Neuron (in vitro differentiated cells): ENCODE measurements around the gene PDLIM4.

Source experiments
- H2AFZ ChIP-seq: one replicate; pipeline ENCODE4 v1.6.1; 2013; ENCODE audit warnings: low read depth, mild to moderate bottlenecking, inconsistent platforms, low read length, moderate library complexity
- H3K27me3 ChIP-seq: one replicate; pipeline ENCODE4 v1.6.1; 2013; ENCODE audit warnings: low read length; ENCODE audit not compliant: insufficient read depth
- H3K36me3 ChIP-seq: one replicate; pipeline ENCODE4 v1.6.1; 2013; ENCODE audit warnings: low read length; ENCODE audit not compliant: insufficient read depth
- H3K4me1 ChIP-seq: one replicate; pipeline ENCODE4 v1.6.1; 2013; ENCODE audit warnings: low read length; ENCODE audit not compliant: insufficient read depth
- H3K4me3 ChIP-seq: 2 replicates; pipeline ENCODE4 v1.5.1; 2013; ENCODE audit warnings: mild to moderate bottlenecking, low read length, moderate library complexity
- H3K9me3 ChIP-seq: one replicate; pipeline ENCODE4 v1.6.1; 2013; ENCODE audit warnings: low read length

The PDLIM4 gene

GRCh38 chr5:132280371-132281240, 23.1 kb downstream of the PDLIM4 start:
- Histone ChIP-seq H3K9me3 (no peaks in the 10 kb centered on the region), H3K36me3 (no peaks in the 10 kb centered on the region), H2AFZ (no peak overlapping the region), H3K4me1 (peaks cover 11% of the 10 kb centered on the region), H3K27me3 (peaks cover 3% of the 10 kb centered on the region), H3K4me3 (no peak overlapping the region)

GRCh38 chr5:132281856-132282614, 24.5 kb downstream of the PDLIM4 start:
- H3K4me3 ChIP-seq, result no peak overlapping the region

GRCh38 chr5:132283423-132284043, 26.0 kb downstream of the PDLIM4 start:
- Histone ChIP-seq H2AFZ (no peak overlapping the region), H3K9me3 (no peaks in the 10 kb centered on the region), H3K4me1 (peaks cover 1% of the 10 kb centered on the region), H3K27me3 (peaks cover 3% of the 10 kb centered on the region), H3K4me3 (no peak overlapping the region), H3K36me3 (no peaks in the 10 kb centered on the region)

More at GRCh38 chr5:132281856-132282614, 24.5 kb downstream of the PDLIM4 start:
- Histone ChIP-seq H2AFZ (no peak overlapping the region), H3K27me3 (peaks cover 3% of the 10 kb centered on the region), H3K9me3 (no peaks in the 10 kb centered on the region), H3K4me1 (peaks cover 11% of the 10 kb centered on the region), H3K36me3 (no peaks in the 10 kb centered on the region)

- no peak overlapping the region for H2AFZ ChIP-seq
- H3K9me3 ChIP-seq, result no peaks in the 10 kb centered on the region
- no peaks in the 10 kb centered on the region for H3K36me3 ChIP-seq
- no peaks in the 10 kb centered on the region for H3K4me1 ChIP-seq
- H3K27me3 ChIP-seq, result peaks cover 3% of the 10 kb centered on the region
- H3K4me3 ChIP-seq, result no peak overlapping the region
Observed at GRCh38 chr5:132289097-132289496, 31.6 kb downstream of the PDLIM4 start.

- Histone ChIP-seq H3K27me3 (peaks cover 11% of the 10 kb centered on the region), H3K9me3 (no peaks in the 10 kb centered on the region), H2AFZ (no peak overlapping the region), H3K4me3 (no peak overlapping the region), H3K4me1 (peaks cover 10% of the 10 kb centered on the region), H3K36me3 (no peaks in the 10 kb centered on the region)
Observed at GRCh38 chr5:132291026-132291425, 33.5 kb downstream of the PDLIM4 start.

GRCh38 chr5:132293066-132293991, 35.8 kb downstream of the PDLIM4 start:
- peaks cover 11% of the 10 kb centered on the region for H3K27me3 ChIP-seq
- no peaks in the 10 kb centered on the region for H3K36me3 ChIP-seq
- no peaks in the 10 kb centered on the region for H3K9me3 ChIP-seq
- peaks cover 10% of the 10 kb centered on the region for H3K4me1 ChIP-seq
- peak overlapping the region; percentile 56 for H3K4me3 ChIP-seq
- H2AFZ ChIP-seq, result peak overlapping the region; percentile 90

GRCh38 chr5:132293992-132294727, 36.7 kb downstream of the PDLIM4 start, which contains the start of gene SLC22A4:
Gene SLC22A4 (plus strand): TSS chr5:132294394. CDS start chr5:132294617, 223 bp downstream.
- Histone ChIP-seq H3K4me3 (peak within 1 kb of the TSS; percentile 56), H3K9me3 (no peaks in the 10 kb centered on the region), H3K36me3 (no peaks in the 10 kb centered on the region), H3K4me1 (peaks cover 10% of the 10 kb centered on the region), H3K27me3 (peaks cover 11% of the 10 kb centered on the region), H2AFZ (peak within 1 kb of the TSS; percentile 90)

- no peaks in the 10 kb centered on the region for H3K9me3 ChIP-seq
- H3K4me1 ChIP-seq, result peaks cover 10% of the 10 kb centered on the region
- peak overlapping the region; percentile 90 for H2AFZ ChIP-seq
- H3K36me3 ChIP-seq, result no peaks in the 10 kb centered on the region
- H3K27me3 ChIP-seq, result peaks cover 11% of the 10 kb centered on the region
- H3K4me3 ChIP-seq, result peak overlapping the region; percentile 56
Observed at GRCh38 chr5:132294728-132295504, 37.4 kb downstream of the PDLIM4 start.

- Histone ChIP-seq H3K36me3 (no peaks in the 10 kb centered on the region), H3K4me3 (no peak overlapping the region), H3K27me3 (peaks cover 11% of the 10 kb centered on the region), H3K9me3 (no peaks in the 10 kb centered on the region), H3K4me1 (peaks cover 10% of the 10 kb centered on the region), H2AFZ (no peak overlapping the region)
Observed at GRCh38 chr5:132295505-132296411, 38.3 kb downstream of the PDLIM4 start.

- H3K4me1 ChIP-seq, result peaks cover 10% of the 10 kb centered on the region
- no peak overlapping the region for H3K4me3 ChIP-seq
- H3K36me3 ChIP-seq, result no peaks in the 10 kb centered on the region
- no peaks in the 10 kb centered on the region for H3K9me3 ChIP-seq
- H2AFZ ChIP-seq, result no peak overlapping the region
- H3K27me3 ChIP-seq, result peaks cover 11% of the 10 kb centered on the region
Observed at GRCh38 chr5:132296412-132297016, 39.0 kb downstream of the PDLIM4 start.
